SIG-M5 (cell line): Measurements from ENCODE around the gene CDPF1.

Experiments
- DNase-seq: peaks from one replicate; lab custom pipeline; 2025; lab: John Stamatoyannopoulos, UW

Gene CDPF1, protein sequence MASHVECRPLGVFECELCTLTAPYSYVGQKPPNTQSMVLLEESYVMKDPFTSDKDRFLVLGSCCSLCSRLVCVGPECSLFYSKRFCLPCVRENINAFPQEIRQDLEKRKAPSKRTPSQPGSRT

GRCh38 chr22:46250035-46250782 is at the start of gene CDPF1:
Gene CDPF1 (minus strand): TSS chr22:46250293. CDS start chr22:46248284, 2,009 bp downstream.
- peak; percentile 30 for DNase-seq

DNA sequence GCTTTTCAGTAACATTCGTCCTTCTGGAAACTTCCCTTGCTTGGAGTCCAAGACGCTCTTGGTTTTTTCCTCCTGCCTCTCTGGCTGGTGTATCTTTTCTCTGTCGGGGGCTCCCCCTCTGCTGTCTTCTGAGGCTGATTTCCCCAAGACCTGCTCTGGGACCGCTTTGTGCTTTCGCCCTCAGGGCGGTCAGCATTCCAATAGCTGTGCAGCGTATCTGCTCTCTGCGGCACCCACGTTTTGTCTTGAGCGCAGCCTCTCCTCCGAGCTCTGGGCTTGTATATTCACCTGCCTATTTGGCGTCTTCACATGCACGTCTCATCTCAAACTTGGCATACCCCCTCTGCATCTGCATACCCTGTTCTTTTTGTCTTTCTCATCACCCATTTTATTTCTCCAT is 49.0 kb upstream of the CDPF1 start:
- DNase-seq, result no peak

- no peak for DNase-seq
These were observed 47.2 kb upstream of the CDPF1 start for GRCh38 chr22:46297151-46297812.

DNA sequence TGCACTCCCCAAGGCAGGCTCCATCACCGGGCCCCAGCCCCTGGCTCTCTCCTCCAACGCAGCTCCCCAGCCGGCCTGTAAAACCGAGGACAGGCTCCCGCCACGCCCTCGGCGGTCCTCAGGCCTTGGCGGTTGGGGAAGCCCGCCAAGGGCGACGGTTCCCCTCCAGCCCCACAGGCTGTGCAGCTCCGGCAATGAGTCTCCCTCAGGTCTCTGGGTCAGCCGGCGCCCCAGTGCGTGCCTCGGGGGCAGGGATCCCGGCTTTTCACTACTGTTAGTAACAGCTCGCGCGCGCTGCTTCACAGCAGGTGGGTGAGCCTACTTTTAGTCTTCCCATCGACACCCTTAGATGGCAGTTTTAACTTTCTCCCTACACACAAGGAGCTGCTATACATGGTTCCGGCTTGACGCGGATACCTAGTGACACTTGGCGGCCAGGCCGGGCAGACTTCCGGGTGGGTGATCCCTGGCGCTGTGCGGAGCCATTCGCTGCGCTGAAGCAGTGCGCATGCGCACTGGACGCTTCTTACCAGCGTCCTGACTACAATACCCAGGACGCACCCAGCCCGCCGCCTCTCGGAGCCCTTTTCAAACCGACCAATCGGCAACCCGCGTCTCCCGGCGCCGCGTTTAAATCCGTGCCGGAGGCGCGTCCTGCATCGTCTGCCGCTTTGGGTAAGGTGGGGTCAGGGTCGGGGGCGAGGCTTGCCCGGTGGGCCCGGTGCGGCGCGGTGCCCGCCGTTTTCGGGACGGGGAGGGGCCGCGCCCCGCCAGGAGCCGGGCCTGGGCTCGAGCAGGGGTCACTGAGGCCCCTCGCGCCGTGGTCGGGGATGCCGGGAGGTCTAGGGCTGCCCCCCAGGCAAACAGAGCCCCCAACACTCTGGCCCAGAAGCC is 46.4 kb upstream of the CDPF1 start, which contains the start of gene GTSE1:
TSS of gene GTSE1 (plus strand) at position 614 of the 894 bp plus-strand sequence. CDS start 531 bp downstream, outside the sequence.
- peak; percentile 70 for DNase-seq

- DNase-seq, result no peak
These were observed 45.3 kb upstream of the CDPF1 start for GRCh38 chr22:46295277-46295971.

DNA sequence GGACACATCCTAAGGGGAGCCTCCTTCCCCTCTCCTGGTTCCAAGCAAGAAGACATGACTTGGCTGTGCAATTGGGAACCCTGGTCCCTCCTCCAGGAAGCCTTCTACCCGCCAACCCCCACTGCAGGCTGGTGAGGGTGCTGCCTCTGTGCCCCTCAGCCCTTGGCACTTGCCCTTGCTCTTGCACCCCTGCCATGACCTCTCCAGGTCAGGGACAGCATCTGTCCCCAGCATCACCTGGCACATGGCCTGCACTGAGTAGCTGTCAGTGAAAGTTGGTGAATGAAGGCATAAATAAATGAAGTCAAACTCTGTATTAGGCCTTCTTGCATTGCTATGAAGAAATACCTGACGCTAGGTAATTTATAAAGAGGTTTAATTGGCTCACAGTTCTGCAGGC is 44.7 kb upstream of the CDPF1 start:
- DNase-seq, result no peak

DNA sequence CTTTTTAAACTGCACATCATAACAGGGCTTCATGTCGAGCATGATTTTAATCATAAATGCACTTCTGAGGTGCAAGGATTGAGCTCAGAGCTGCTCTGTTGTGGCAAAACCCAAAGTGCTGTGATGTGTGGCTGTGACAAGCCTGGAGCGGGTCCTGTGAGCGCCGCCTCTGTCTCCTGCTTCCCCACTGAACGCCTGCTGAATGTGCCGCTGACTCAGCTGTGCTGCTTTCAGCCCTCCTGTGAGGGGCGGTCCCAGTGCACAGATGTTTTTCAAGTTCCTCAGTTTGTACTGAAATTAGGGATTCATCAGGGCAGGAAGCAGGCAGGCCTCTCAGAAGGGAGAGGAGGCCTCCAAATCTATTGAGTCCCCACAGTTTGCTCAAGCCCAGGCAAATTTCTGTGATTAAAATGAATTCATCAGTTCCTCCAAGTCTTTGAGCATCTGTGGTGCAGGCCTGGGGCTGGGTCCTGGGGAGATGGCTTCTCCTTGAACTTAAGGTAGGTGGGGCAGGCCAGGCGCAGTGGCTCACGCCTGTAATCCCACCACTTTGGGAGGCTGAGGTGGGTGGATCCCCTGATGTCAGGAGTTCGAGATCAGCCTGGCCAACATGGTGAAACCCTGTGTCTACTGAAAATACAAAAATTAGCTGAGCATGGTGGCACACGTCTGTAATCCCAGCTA is 43.6 kb upstream of the CDPF1 start:
- DNase-seq, result no peak

DNA sequence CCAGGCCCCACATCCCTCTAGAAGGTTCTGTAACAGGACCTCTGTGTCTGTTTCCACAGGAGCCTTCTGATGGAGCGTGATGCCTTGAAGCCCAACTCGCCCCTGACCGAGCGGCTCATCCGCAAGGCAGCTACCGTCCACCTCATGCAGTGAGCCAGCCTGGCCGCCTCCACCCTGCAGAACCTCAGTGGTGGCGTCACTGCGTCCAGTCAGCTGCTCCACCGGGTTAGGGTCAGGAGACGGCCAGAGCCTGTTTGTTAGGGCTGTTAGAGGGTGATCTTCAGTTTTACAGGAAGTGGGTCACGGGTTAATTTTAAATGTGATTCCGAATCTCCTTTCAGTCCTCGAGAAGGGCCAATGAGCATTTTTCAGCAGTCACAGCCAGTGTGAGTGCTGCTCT is 42.6 kb upstream of the CDPF1 start:
- DNase-seq, result no peak

DNA sequence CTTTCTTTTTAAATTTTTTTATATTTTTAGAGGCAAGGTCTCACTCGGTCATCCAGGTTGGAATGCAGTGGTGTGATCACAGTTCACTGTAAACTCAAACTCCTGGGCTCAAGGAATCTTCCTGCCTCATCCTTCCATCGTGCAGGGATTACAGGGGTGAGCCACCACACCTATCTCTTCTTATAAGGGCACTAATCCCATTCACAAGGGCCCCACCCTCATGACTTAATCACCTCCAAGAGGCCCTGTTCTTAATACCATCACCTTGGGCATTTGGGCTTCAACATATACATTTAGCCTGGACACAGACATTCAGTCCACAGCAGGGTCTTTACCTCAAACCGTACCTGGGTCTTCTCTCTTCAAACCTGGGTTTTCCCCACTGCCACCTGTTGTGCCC is 42.1 kb upstream of the CDPF1 start:
- no peak for DNase-seq

- no peak for DNase-seq
These were observed 41.0 kb upstream of the CDPF1 start for GRCh38 chr22:46290843-46291785.

DNA sequence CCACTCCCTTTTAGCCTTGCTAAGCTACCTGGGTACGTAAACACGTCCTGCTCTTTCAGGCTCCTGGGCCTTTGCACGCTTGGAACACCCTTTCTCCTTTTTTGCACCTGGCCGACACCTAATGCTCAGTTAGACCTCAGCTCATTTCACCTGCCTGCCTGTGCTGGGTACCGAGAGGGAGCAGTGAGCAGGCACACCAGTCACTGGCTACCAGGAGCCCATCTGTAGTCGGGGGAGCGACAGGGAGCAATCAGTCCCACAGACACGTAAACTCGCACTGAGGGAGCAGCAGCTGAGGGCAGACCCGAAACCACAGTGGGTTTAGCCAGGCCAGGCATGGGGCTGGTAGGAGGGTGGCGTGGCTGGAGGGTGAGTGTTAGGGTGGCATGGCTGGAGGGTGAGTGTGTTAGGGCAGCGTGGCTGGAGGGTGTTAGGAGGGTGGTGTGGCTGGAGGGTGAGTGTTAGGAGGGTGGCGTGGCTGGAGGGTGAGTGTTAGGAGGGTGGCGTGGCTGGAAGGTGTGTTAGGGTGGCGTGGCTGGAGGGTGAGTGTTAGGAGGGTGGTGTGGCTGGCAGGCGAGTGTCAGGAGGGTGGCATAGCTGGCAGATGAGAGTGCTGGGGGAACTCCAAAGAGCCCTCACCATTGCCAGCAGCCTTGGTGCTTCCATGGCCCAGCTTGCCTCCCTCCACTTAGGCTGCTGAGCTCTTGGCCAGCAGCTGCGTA is 40.2 kb upstream of the CDPF1 start:
- DNase-seq, result no peak

GRCh38 chr22:46289244-46289891 is 39.3 kb upstream of the CDPF1 start:
- DNase-seq, result no peak

- DNase-seq, result no peak
These were observed 38.8 kb upstream of the CDPF1 start for GRCh38 chr22:46288846-46289243.

- no peak for DNase-seq
These were observed 38.0 kb upstream of the CDPF1 start for GRCh38 chr22:46287873-46288751.

- DNase-seq, result no peak
These were observed 37.1 kb upstream of the CDPF1 start for GRCh38 chr22:46286941-46287872.

DNA sequence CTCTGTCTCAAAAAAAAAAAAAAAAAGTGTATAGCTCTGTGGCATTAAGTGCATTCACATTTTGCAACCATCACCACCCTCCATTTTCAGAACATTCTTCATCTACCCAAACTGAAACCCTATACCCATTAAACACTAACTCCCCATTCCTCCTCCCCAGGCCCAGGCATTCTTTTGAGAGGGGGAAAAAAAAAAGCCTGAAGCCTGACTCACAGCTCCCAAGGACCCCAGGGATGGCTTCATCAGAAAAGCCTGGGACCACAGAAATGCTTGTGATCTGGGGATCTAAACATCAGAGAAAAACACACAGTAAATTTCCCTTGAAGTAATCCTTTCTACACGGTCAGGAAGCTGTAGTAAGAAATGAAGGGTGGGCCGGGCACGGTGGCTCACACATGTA is 35.9 kb upstream of the CDPF1 start:
- DNase-seq, result no peak
